ENCODE measurements around the gene TNFRSF1B.

DNA sequence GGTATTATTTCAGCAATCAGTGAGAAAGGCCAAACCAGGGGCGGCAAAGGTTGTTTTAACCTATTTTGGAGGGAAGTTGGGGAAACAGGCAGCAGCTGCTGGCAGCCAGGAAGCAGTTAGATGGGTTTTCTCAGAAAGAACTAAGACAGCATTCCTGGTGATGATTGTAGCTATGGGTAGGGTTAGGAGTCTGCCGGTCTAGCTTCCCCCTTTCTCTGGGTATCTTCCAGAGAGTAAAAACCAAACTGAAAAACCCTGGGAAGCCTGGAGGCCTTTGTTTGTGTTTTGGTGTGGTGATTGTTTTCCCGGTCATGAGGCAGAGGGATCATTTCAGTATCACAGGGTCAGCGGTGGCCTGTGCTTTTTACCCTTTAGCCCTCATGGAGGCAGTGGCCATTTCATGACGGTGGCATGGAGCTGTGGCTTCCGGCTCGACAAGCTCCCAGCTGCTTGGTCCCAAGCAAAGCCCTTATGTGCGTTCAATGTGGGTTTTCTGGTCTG lies 19.5 kb upstream of the TNFRSF1B start:
- TF ChIP-seq, protein P1, sequence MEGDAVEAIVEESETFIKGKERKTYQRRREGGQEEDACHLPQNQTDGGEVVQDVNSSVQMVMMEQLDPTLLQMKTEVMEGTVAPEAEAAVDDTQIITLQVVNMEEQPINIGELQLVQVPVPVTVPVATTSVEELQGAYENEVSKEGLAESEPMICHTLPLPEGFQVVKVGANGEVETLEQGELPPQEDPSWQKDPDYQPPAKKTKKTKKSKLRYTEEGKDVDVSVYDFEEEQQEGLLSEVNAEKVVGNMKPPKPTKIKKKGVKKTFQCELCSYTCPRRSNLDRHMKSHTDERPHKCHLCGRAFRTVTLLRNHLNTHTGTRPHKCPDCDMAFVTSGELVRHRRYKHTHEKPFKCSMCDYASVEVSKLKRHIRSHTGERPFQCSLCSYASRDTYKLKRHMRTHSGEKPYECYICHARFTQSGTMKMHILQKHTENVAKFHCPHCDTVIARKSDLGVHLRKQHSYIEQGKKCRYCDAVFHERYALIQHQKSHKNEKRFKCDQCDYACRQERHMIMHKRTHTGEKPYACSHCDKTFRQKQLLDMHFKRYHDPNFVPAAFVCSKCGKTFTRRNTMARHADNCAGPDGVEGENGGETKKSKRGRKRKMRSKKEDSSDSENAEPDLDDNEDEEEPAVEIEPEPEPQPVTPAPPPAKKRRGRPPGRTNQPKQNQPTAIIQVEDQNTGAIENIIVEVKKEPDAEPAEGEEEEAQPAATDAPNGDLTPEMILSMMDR (IDR thresholded peaks at IDR 0.05), result no peak
- TF ChIP-seq POLR2A (IDR thresholded peaks at IDR 0.05), result no peak
